ENCODE results near the gene C1QTNF4. TPM values are rescaled to one million over a fixed set of nuclear protein-coding genes. Genes with fewer than 3 reads are reported as not detected.

The C1QTNF4 gene
- total RNA-seq, 4 donors from 2014 or later, result 0.35 to 0.57 (median 0.41) TPM; not detected in 1

DNA sequence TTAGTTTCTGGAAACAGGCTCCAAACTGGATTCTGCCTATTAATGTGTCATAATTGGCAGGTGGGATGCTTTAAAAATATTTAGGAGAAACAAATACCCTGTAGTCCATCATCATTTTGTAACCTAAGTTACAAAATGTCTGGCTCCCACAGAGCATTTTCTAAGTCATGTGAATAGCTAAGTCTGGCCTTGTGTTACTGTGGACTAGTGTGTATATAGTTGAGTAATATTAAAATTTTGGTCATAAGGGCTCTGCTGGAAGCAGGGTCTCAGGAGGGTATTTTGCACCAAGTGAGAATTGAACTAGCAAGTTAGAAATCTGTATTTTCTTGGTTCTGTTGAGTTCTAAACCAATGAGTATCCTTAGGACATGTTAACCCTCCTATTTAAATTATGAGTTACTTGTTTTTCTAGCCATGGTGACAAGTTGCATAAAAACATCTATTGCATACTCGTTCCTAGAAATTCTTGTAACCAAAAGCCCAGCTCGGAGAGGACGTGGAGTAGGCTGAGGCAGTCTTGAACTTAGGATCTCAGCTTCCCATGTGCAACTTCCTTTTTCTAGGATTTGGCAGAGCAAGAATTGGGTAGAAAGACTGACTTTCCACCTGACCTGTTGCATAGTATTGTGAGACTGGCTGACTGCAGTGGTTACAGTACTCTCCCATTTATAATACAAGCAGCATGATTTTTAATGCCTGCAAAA, 23.4 kb downstream of the C1QTNF4 start:
- no peak overlapping the region for H3K4me3 ChIP-seq
- no peaks in the 10 kb centered on the region for H3K9me3 ChIP-seq
- no peak for DNase-seq
- WGBS, 2 donors, result 75 to 78% methylated on average over 3 of the region's 3 CpGs
- intact Hi-C loops (cut with DNase I), result no loop called here
- peaks cover 8 to 78% (median 15%) of the 10 kb centered on the region in 3 donors for H3K36me3 ChIP-seq
- no peak for TF ChIP-seq POLR2A (IDR thresholded peaks at IDR 0.05)
- TF ChIP-seq CTCF (IDR thresholded peaks at IDR 0.05), result no peak
- H3K4me1 ChIP-seq, result peaks cover 0 to 36% (median 0%) of the 10 kb centered on the region in 3 donors
- H3K27ac ChIP-seq, result no peak overlapping the region
- no peaks in the 10 kb centered on the region for H3K27me3 ChIP-seq

- TF ChIP-seq POLR2A (IDR thresholded peaks at IDR 0.05), result no peak
- TF ChIP-seq CTCF (IDR thresholded peaks at IDR 0.05), result no peak
- WGBS, 2 donors, result 88 to 100% methylated on average over 2 to 4 of the region's 7 CpGs
- DNase-seq, result no peak
- intact Hi-C loops (cut with DNase I), result no loop called here
- no peak overlapping the region for H3K4me3 ChIP-seq
- H3K27ac ChIP-seq, result no peak overlapping the region
- peaks cover 4 to 43% (median 5%) of the 10 kb centered on the region in 3 donors for H3K4me1 ChIP-seq
- peaks cover 4 to 67% (median 15%) of the 10 kb centered on the region in 3 donors for H3K36me3 ChIP-seq
- H3K9me3 ChIP-seq, result no peaks in the 10 kb centered on the region
- H3K27me3 ChIP-seq, result no peaks in the 10 kb centered on the region
Observed at GRCh38 chr11:47569646-47570045, 24.6 kb downstream of the C1QTNF4 start.

DNA sequence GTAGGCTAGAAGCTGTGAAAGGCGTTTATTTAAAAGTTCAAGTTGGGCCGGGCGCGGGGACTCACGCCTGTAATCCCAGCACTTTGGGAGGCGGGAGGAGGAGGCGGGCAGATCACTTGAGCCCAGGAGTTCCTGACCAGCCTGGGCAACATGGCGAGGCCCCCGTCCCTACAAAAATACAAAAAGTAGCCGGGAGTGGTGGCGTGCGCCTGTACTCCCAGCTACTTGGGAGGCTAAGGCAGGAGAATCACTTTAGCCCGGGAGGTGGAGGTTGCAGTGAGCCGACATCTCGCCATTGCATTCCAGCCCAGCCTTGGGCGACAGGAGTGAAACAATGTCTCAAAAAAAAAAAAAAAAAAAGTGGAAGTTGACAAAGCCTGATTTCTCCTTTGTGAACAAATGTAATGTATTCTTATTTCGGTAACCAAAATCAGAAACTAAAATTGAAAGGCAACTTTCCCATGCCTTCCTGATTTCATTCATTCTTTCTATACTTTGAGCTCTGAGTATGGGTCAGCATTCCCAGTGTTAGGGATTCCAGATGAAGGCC, 28.0 kb downstream of the C1QTNF4 start:
- Histone ChIP-seq H3K9me3 (no peaks in the 10 kb centered on the region), H3K4me3 (peak overlapping the region; percentile 66 to 96 (median 79)), H3K4me1 (peaks cover 4 to 29% (median 8%) of the 10 kb centered on the region in 3 donors), H3K36me3 (peaks cover 0 to 33% (median 0%) of the 10 kb centered on the region in 3 donors), H3K27ac (peak overlapping the region; percentile 85 to 90 (median 88)), H3K27me3 (no peaks in the 10 kb centered on the region)
- DNase-seq, result no peak
- TF ChIP-seq CTCF (IDR thresholded peaks at IDR 0.05) (no peak), POLR2A (IDR thresholded peaks at IDR 0.05) (no peak)
- 30 to 52% methylated on average over 8 to 12 of the region's 17 CpGs for WGBS, 2 donors
- intact Hi-C loops (cut with DNase I), result no loop called here

DNA sequence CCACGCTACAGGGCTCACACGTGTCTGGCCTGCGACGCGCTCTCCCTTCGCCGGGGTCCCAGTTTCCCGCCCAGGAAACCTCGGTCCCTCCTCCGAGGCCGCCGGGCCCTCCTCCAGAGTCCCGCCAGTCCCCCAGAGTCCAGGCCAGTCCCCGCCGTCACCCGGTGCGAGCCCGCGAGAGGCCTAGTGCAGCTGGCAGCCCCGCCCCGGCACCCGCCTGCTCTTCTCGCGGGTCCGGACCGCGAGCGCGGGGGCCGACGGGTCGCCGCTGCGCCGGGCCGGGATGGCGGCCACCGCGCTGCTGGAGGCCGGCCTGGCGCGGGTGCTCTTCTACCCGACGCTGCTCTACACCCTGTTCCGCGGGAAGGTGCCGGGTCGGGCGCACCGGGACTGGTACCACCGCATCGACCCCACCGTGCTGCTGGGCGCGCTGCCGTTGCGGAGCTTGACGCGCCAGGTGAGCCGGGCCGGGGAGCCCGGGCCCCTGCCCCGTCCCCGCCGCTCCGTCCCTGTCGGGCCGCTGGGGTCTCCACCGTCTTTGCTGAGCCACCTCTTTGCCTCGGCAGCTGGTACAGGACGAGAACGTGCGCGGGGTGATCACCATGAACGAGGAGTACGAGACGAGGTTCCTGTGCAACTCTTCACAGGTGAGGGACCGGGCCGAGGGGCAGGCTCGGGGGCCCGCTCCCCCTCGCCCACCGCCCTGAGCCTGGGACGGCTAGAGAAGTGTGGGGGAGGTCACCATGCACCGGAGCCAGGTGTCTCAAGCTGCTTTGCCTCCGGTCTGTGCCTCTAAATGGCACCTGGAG, 28.7 kb downstream of the C1QTNF4 start, which contains the start of gene PTPMT1:
TSS of gene PTPMT1 (plus strand) at position 260 of the 809 bp plus-strand sequence. CDS start at position 284, 24 bp downstream.
- peaks cover 4 to 25% (median 8%) of the 10 kb centered on the region in 3 donors for H3K4me1 ChIP-seq
- DNase-seq, result no peak
- H3K9me3 ChIP-seq, result no peaks in the 10 kb centered on the region
- no peaks in the 10 kb centered on the region for H3K27me3 ChIP-seq
- H3K36me3 ChIP-seq, result peaks cover 0 to 26% (median 0%) of the 10 kb centered on the region in 3 donors
- WGBS, 2 donors, result 0% methylated on average over 32 of the region's 86 CpGs; no CpG with 5 or more reads in 1 of the 2 donors
- no peak for TF ChIP-seq CTCF (IDR thresholded peaks at IDR 0.05)
- peak in 2 of 4 donors; percentile 64 to 68 for TF ChIP-seq POLR2A (IDR thresholded peaks at IDR 0.05)
- H3K27ac ChIP-seq, result peak within 1 kb of the TSS; percentile 85 to 90 (median 88)
- peak within 1 kb of the TSS; percentile 66 to 96 (median 79) for H3K4me3 ChIP-seq
- intact Hi-C loops (cut with DNase I), result no loop called here
